PFSK-1 (cell line): ENCODE measurements around the gene GABRB1.

Experiments
- FOXP2 ChIP-seq: optimal IDR thresholded peaks from 2 replicates; pipeline ENCODE3; 2011; ENCODE audit warnings: borderline replicate concordance, control low read depth, inconsistent platforms; ENCODE audit not compliant: insufficient read depth; ENCODE audit errors: extremely low read length, extremely low read depth
- POLR2AphosphoS5 ChIP-seq: IDR thresholded peaks from 2 replicates; pipeline ENCODE4 v1.6.1; 2012; ENCODE audit warnings: low read depth, mild to moderate bottlenecking, control low read depth, low read length, moderate library complexity
- SIN3A ChIP-seq: IDR thresholded peaks from 2 replicates; pipeline ENCODE4 v1.6.1; 2012; ENCODE audit warnings: mild to moderate bottlenecking, low read length, moderate library complexity, borderline replicate concordance; ENCODE audit not compliant: insufficient read depth
- TAF1 ChIP-seq: IDR thresholded peaks from 2 replicates; pipeline ENCODE4 v1.6.1; 2012; ENCODE audit warnings: low read length, control low read depth, borderline replicate concordance; ENCODE audit not compliant: insufficient read depth
- TF ChIP-seq, protein P1 (sequence below), 2 experiments: IDR thresholded peaks; 2 replicates each; pipeline versions ENCODE4 v1.6.1 to v1.8.0; 2011 to 2012; ENCODE audit warnings: low read depth in 2 of 2, low read length in 2 of 2, control low read depth in 1 of 2, inconsistent platforms in 1 of 2, mild to moderate bottlenecking in 1 of 2, moderate library complexity in 1 of 2; ENCODE audit not compliant: insufficient read depth in 1 of 2

The GABRB1 gene

DNA sequence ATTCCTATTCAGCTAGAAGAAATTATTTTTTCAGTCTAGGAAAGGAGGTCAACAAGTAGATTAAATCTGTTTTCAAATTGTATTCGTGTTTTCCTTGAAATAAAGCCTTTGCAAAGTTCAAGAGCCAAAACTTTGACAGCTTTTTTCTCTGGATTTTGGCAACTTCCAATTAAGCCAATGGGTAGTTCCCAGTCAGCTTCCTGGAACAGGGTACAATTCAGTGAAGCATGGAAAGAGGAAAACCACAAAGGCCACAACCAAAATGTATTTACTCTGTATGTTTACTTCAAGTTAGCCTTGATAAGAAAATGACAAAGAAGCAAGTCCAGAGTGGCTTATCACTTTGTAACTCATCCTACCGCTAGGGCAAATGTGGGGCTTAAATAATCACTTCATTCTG, 243.5 kb downstream of the GABRB1 start:
- TF ChIP-seq SIN3A, result no peak
- TF ChIP-seq POLR2AphosphoS5, result no peak
- no peak for TF ChIP-seq FOXP2
- TF ChIP-seq, protein P1, sequence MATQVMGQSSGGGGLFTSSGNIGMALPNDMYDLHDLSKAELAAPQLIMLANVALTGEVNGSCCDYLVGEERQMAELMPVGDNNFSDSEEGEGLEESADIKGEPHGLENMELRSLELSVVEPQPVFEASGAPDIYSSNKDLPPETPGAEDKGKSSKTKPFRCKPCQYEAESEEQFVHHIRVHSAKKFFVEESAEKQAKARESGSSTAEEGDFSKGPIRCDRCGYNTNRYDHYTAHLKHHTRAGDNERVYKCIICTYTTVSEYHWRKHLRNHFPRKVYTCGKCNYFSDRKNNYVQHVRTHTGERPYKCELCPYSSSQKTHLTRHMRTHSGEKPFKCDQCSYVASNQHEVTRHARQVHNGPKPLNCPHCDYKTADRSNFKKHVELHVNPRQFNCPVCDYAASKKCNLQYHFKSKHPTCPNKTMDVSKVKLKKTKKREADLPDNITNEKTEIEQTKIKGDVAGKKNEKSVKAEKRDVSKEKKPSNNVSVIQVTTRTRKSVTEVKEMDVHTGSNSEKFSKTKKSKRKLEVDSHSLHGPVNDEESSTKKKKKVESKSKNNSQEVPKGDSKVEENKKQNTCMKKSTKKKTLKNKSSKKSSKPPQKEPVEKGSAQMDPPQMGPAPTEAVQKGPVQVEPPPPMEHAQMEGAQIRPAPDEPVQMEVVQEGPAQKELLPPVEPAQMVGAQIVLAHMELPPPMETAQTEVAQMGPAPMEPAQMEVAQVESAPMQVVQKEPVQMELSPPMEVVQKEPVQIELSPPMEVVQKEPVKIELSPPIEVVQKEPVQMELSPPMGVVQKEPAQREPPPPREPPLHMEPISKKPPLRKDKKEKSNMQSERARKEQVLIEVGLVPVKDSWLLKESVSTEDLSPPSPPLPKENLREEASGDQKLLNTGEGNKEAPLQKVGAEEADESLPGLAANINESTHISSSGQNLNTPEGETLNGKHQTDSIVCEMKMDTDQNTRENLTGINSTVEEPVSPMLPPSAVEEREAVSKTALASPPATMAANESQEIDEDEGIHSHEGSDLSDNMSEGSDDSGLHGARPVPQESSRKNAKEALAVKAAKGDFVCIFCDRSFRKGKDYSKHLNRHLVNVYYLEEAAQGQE (IDR thresholded peaks at IDR 0.05; ENCODE audit: insufficient read depth in 1 of 2, low read depth in 2 of 2, low read length in 2 of 2), result no peak
- no peak for TF ChIP-seq TAF1

DNA sequence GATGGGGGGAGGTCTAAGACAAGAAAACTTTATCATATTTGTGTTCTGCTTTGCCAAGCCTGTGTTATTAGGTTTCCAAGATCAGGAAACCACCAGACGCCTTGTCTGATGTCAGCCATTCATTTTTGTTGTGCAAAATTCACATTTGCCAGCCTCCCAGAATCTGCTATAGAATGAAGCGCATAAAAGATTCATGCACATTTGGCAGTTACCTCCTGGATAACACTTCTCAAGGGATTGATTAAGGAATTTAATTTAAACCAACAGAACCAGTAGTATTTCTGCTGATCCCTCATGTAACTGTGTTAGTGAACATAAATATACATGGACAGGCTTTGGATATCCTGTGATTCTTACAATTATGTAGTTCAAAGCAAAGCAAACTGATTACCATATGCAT, 244.2 kb downstream of the GABRB1 start:
- TF ChIP-seq SIN3A (no peak), TAF1 (no peak), POLR2AphosphoS5 (no peak), FOXP2 (no peak)
- TF ChIP-seq, protein P1 (IDR thresholded peaks at IDR 0.05; ENCODE audit: insufficient read depth in 1 of 2, low read depth in 2 of 2, low read length in 2 of 2), result no peak

DNA sequence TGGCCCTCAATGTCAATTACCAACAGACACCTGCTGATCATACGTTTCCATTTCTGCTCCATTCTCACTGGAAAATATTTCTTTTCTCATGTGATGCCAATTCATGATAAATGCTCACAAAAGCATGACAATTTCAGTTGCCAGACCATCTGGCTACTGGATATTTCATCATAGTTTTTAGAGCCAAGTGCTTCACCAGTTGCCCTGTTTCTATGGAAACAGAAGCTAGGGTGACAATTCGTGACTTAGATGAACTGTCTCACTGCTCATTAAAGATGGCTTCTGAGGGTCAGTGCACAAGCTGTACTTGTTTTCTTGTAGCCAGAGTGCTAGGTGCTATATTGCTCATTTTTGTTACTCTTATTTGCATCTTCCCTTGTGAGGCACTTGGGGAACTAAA, 247.3 kb downstream of the GABRB1 start:
- TF ChIP-seq POLR2AphosphoS5 (no peak), SIN3A (no peak), TAF1 (no peak), FOXP2 (no peak)
- TF ChIP-seq, protein P1 (IDR thresholded peaks at IDR 0.05; ENCODE audit: insufficient read depth in 1 of 2, low read depth in 2 of 2, low read length in 2 of 2), result no peak

DNA sequence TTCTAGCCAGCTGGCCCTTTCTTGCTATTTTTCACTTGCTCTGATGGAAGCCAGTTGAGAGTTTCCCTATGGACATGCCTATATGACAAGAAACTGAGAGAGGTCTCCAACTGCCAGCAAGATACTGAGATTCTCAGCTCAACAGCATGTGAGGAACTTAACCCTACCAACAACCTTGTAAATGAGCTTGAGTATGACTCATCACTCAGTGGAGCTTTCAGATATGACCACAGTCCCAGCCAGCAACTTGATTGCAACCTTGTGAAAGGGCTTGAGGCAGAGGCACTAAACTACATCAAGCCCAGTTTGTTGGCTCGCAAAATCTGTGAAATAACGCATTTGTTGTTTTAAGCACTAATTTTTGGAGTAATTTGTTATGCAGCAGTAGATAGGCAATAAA, 256.4 kb downstream of the GABRB1 start:
- TF ChIP-seq SIN3A, result no peak
- no peak for TF ChIP-seq POLR2AphosphoS5
- TF ChIP-seq, protein P1 (IDR thresholded peaks at IDR 0.05; ENCODE audit: insufficient read depth in 1 of 2, low read depth in 2 of 2, low read length in 2 of 2), result no peak
- TF ChIP-seq FOXP2, result no peak
- TF ChIP-seq TAF1, result no peak

DNA sequence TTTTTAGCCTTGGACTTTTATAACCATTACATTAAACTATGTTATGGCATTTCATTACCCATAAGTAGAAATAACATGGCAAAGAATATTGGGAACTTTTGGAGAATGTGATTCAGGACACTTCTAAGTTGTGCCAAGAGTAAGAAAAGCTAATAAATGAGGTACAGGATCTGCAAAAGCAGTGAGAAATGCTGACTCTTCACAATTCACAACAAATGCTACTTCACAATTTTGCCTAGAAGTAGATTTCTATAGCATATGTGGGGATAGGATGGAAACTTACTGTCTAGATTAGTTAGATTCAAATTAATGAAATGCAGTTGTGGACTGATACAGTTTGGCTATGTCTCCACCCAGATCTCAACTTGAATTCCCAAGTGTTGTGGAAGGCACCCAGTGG, 258.4 kb downstream of the GABRB1 start:
- TF ChIP-seq FOXP2 (no peak), TAF1 (no peak)
